H7 (cell line): ENCODE measurements around the gene GTF2IRD1. TPM values are rescaled to one million over a fixed set of nuclear protein-coding genes. Genes with fewer than 3 reads are reported as not detected.
A peak's percentile ranks its signal among the peaks of the same experiment; 100 is the strongest.
"Not testable (repeated sequence)": the region's sequence is repeated elsewhere in the genome, so short reads cannot be mapped to it uniquely, and the experiment has no call there.

Experiments used
- DNase-seq: peaks from one replicate; pipeline ENCODE4 v3.0.0; 2012
- H3K27me3 ChIP-seq: 2 replicates; pipeline ENCODE4 v1.6.0; 2011; ENCODE audit warnings: mild to moderate bottlenecking, low read length; ENCODE audit not compliant: control insufficient read depth, insufficient read depth
- H3K36me3 ChIP-seq: replicated peaks from 2 replicates; pipeline ENCODE4 v1.5.1; 2011; ENCODE audit warnings: low read length; ENCODE audit not compliant: control insufficient read depth, insufficient read depth
- H3K4me3 ChIP-seq: 2 replicates; pipeline ENCODE4 v1.5.1; 2011; ENCODE audit warnings: low read depth, mild to moderate bottlenecking, control low read depth, low read length, moderate library complexity; ENCODE audit not compliant: insufficient read depth
- total RNA-seq: library from RNA; depleted of rRNA; stranded (reverse); fragments of >200 nt; shearing (Covaris generic); gene quantifications from 2 replicates; pipeline ENCODE4 v1.2.3, GENCODE V29; 2014

The GTF2IRD1 gene
- total RNA-seq, 1 experiment from 2014 or later = 19.6 TPM

DNA sequence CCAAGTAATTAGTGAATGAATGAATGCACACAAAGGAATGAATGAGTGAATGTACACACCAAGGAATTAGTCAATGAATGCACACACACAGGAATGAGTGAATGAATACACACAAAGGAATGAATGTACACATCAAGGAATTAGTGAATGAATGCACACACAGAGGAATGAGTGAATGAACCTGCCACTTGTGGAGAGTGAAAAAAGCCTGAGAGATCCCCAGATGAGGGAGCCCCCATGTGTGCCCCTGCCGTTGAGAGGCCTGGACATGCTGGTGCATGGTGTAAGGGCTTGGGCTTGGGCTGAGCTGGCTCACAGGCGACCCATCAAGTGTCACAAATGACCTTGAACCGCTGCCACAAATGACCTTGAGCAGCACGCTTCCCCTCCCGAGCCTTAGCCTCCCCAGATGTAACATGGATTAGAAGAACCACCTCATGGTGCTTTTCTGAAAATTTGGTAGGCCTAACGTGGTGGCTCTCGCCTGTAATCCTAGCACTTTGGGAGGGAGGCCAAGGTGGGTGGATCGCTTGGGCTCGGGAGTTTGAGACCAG is 46.2 kb downstream of the GTF2IRD1 start:
- Histone ChIP-seq H3K27me3 (no peaks in the 10 kb centered on the region), H3K4me3 (no peak overlapping the region), H3K36me3 (no peaks in the 10 kb centered on the region; the same call in 1 of the 2 replicates)
- no peak for DNase-seq

DNA sequence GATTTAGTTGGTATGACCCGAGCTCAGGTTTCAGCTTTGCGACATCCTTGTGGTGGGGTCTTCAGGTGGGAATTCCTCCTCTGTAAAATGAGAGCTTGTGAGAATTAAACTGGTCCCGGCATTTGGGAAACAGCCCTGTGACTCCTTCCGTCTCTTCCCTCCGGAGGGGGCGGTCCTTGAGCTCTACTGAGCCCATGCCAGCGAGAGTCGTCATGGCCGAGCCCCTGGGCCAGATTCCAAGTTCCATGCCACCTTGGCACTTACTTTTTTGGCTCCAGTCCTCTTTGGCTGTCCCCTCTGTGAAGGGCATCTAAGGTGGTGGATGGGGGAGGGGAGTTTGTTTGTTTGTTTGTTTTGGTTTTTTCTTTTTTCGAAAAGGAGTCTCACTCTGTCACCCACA is 47.6 kb downstream of the GTF2IRD1 start:
- Histone ChIP-seq H3K36me3 (no peaks in the 10 kb centered on the region; the same call in none of the 2 replicates), H3K4me3 (no peak overlapping the region), H3K27me3 (no peaks in the 10 kb centered on the region)
- DNase-seq = peak; percentile 64

- DNase-seq = peak; percentile 50
- H3K4me3 ChIP-seq = no peak overlapping the region
- H3K27me3 ChIP-seq = no peaks in the 10 kb centered on the region
- no peaks in the 10 kb centered on the region; the same call in none of the 2 replicates for H3K36me3 ChIP-seq
Observed at GRCh38 chr7:74502216-74502891, 48.6 kb downstream of the GTF2IRD1 start.

GRCh38 chr7:74503061-74503460 is 49.4 kb downstream of the GTF2IRD1 start:
- DNase-seq = no peak
- Histone ChIP-seq H3K27me3 (no peaks in the 10 kb centered on the region), H3K4me3 (no peak overlapping the region), H3K36me3 (no peaks in the 10 kb centered on the region; the same call in none of the 2 replicates)

- Histone ChIP-seq H3K36me3 (peaks cover 1% of the 10 kb centered on the region), H3K27me3 (no peaks in the 10 kb centered on the region), H3K4me3 (no peak overlapping the region)
- DNase-seq = no peak
Observed at GRCh38 chr7:74503943-74504342, 50.2 kb downstream of the GTF2IRD1 start.

DNA sequence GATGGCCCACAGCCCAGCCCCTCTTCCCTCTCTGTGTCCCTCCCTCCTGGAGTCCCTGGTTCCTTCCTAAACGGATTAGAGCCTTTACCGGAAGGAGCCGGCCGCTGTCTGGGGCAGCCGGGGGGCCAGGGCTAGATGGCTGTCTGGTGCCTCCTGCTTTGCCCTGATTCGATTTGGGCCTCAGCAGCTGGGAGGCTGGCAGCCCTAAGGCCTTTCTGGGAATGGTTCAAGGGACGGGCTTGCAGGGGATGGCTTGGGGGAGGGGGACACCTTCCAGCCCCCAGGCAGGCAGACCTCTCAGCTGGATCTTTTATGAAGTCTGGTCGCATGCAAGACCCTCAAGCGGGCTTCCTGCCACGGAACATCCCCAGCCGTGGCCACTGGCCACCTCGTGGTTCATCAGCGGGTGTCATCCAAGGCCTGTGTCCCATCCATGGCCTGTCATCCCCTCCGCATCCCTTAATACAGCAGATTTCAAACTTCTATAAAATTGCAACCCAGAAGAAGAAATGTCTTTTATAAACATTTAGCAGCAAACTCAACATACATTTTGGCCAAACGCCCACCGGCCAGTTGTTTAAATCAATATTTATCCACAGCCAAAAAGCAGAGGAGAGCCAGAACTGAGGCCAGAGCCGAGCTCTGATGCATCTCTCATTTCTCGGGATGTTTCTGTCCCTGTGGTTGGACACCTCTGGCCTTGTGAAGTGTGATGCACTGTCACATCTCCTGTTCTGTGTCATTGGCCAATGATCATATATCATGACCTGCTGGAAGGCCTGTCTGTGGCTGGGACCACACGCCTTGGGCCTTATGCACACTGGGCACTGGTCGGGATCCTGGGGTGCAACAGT is 52.0 kb downstream of the GTF2IRD1 start:
- H3K27me3 ChIP-seq = no peaks in the 10 kb centered on the region
- peak; percentile 60 for DNase-seq
- no peak overlapping the region for H3K4me3 ChIP-seq
- H3K36me3 ChIP-seq = peaks cover 3% of the 10 kb centered on the region

- peak; percentile 58 for DNase-seq
- Histone ChIP-seq H3K4me3 (no peak overlapping the region), H3K36me3 (peaks cover 3% of the 10 kb centered on the region), H3K27me3 (no peaks in the 10 kb centered on the region)
Observed at GRCh38 chr7:74506325-74506724, 52.6 kb downstream of the GTF2IRD1 start.

DNA sequence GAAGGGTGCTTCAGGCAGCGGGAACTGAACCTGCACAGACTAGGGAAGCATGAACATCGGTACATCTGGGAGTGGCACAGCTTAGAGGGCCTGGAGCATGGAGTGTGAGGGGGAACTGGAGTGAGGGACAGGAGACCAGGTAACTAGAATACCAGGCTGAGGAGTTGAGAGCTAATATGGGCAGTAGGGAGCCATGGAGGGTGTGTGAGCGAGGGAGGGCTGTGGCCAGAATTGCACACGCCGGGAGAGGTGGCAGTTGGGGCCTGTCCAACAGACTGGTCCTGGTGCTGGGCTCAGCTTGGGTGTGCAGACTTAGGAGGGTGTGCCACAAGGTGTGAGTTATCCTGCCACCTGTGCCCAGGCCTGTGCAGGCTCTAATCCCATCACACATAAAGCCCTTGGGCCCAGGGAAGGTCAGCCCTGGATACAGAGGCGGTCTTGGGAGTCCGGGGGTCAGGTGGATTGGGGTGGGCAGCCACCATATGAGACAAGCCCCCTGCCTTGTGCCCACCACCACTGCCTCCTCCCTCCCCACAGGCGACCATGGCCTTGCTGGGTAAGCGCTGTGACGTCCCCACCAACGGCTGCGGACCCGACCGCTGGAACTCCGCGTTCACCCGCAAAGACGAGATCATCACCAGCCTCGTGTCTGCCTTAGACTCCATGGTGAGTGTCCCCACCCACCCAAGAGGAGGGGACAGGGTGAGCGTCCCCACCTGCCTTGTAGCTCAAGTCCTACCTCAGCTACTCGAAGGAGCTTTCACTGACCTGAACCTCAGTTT is 54.0 kb downstream of the GTF2IRD1 start:
- H3K4me3 ChIP-seq = no peak overlapping the region
- no peaks in the 10 kb centered on the region for H3K27me3 ChIP-seq
- peaks cover 4% of the 10 kb centered on the region for H3K36me3 ChIP-seq
- no peak for DNase-seq

- not testable (repeated sequence) for DNase-seq, H3K27me3 ChIP-seq, H3K36me3 ChIP-seq, H3K4me3 ChIP-seq
Observed at GRCh38 chr7:74509453-74509852, 55.7 kb downstream of the GTF2IRD1 start.

DNA sequence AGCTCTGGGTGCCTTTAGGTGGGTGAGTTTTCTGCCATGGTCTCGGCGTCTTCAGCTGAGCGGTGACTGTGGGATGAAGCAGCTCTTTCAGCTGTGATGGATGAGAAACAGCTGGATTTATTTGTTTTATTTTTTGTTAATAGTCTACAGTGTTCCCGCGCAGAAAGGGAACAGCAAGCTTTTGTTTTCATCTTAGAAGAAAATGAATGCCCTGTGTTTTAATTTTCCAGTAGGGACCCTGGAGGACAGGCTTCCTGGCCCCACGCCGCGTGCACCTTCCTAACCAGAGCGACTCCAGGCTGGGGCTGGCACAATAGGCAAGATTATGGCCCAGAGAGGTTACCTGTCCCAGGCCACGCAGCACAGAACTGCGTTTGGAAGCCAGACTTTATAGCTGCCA is 57.6 kb downstream of the GTF2IRD1 start:
- H3K27me3 ChIP-seq = no peaks in the 10 kb centered on the region
- peaks cover 15% of the 10 kb centered on the region for H3K36me3 ChIP-seq
- no peak overlapping the region for H3K4me3 ChIP-seq
- no peak for DNase-seq

DNA sequence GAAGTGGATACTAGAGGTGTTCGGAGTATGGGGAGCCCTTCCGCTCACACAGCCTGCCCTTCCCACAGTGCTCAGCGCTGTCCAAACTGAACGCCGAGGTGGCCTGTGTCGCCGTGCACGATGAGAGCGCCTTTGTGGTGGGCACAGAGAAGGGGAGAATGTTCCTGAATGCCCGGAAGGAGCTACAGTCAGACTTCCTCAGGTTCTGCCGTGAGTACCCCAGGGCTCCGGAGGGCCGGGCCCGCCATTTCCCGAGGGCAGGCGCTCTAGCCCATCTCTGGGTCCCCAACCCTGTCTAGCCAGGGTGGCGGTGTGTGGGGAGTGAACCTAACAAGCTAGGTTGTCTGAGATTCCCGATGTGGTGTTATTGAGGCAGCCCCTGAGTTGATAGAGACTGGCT is 59.1 kb downstream of the GTF2IRD1 start:
- DNase-seq = no peak
- no peak overlapping the region for H3K4me3 ChIP-seq
- peaks cover 16% of the 10 kb centered on the region for H3K36me3 ChIP-seq

GRCh38 chr7:74514131-74514591 is 60.5 kb downstream of the GTF2IRD1 start:
- peak; percentile 54 for DNase-seq
- H3K4me3 ChIP-seq = no peak overlapping the region
- no peaks in the 10 kb centered on the region for H3K27me3 ChIP-seq
- peaks cover 22% of the 10 kb centered on the region for H3K36me3 ChIP-seq

More for the DNA sequence above, 59.1 kb downstream of the GTF2IRD1 start:
- no peaks in the 10 kb centered on the region for H3K27me3 ChIP-seq

- peak; percentile 47 for DNase-seq
- peaks cover 26% of the 10 kb centered on the region for H3K36me3 ChIP-seq
- H3K4me3 ChIP-seq = no peak overlapping the region
- H3K27me3 ChIP-seq = no peaks in the 10 kb centered on the region
Observed at GRCh38 chr7:74515276-74515675, 61.6 kb downstream of the GTF2IRD1 start.

DNA sequence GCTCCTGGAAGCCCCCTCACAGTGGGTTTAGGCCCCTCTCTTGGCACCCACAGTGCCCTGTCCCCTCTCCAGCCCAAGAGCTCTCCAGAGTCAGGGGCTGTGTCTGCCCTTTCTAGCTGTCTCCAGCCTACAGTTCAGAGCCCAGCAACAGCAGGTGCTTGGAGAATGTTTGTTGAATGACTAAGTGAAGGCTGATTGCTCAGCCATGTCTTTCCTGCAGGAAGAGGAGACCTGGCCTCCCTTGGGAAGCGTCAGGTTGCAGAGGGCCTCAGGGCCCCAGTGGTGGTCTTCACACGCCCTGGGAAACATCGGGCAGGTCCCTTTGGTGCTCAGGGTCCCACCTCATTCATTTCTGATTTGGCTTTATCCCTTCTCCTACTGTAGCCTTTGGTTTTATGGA is 62.5 kb downstream of the GTF2IRD1 start:
- no peaks in the 10 kb centered on the region for H3K27me3 ChIP-seq
- H3K36me3 ChIP-seq = peaks cover 29% of the 10 kb centered on the region
- H3K4me3 ChIP-seq = no peak overlapping the region
- DNase-seq = no peak
